ENCODE measurements around the gene PAPSS2.

DNA sequence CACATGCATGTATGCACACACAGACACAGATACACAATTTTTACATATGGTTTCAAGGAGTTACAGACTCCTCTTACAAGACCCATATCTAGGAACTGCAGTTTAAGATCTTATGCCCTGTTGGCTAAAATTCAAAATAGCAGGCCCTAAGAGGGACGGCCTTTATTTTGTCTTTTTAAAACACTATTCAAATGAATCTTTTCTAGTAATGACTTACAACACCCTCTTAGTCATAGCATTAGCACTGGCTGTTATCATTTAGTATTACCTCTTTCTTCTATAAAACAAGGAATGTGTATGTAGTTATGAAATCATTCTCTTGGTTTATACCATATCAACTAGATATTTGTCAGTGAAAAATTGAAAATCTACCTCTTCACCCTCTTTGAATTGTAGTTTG is 15.3 kb downstream of the PAPSS2 start:
- TF ChIP-seq, protein P1, sequence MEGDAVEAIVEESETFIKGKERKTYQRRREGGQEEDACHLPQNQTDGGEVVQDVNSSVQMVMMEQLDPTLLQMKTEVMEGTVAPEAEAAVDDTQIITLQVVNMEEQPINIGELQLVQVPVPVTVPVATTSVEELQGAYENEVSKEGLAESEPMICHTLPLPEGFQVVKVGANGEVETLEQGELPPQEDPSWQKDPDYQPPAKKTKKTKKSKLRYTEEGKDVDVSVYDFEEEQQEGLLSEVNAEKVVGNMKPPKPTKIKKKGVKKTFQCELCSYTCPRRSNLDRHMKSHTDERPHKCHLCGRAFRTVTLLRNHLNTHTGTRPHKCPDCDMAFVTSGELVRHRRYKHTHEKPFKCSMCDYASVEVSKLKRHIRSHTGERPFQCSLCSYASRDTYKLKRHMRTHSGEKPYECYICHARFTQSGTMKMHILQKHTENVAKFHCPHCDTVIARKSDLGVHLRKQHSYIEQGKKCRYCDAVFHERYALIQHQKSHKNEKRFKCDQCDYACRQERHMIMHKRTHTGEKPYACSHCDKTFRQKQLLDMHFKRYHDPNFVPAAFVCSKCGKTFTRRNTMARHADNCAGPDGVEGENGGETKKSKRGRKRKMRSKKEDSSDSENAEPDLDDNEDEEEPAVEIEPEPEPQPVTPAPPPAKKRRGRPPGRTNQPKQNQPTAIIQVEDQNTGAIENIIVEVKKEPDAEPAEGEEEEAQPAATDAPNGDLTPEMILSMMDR (IDR thresholded peaks at IDR 0.05 in 8 of 11, conservative IDR thresholded peaks at IDR 0.05 in 3 of 11): no peak
- TF ChIP-seq POLR2A (IDR thresholded peaks at IDR 0.05): no peak
- no peak for TF ChIP-seq POLR2AphosphoS5 (IDR thresholded peaks at IDR 0.05)

Measured in spleen (tissue), 7 donors.